K562 (cell line): ENCODE data around the gene SLC20A1. TPM values are rescaled to one million over a fixed set of nuclear protein-coding genes. Genes with fewer than 3 reads are reported as not detected.

Experiments used
- ARNT ChIP-seq, 2 experiments: fragments of 450-650 bp; IDR thresholded peaks; 2 replicates each; pipeline ENCODE4 v1.6.1; 2016; ENCODE audit warnings: mild to moderate bottlenecking in 1 of 2
- BDP1 ChIP-seq: IDR thresholded peaks from 3 replicates; pipeline ENCODE4 v1.6.1; 2011; ENCODE audit not compliant: insufficient read length, insufficient read depth
- CCAR2 ChIP-seq: fragments of 200-400 bp; formaldehyde crosslinking; IDR thresholded peaks from 2 replicates; pipeline ENCODE4 v1.6.1; 2017; ENCODE audit warnings: mild to moderate bottlenecking, low read depth, low read length
- HDAC2 ChIP-seq: fragments of 450-650 bp; IDR thresholded peaks from 2 replicates; pipeline ENCODE4 v1.6.1; 2016; ENCODE audit warnings: mild to moderate bottlenecking
- HDAC3 ChIP-seq: fragments of 450-650 bp; IDR thresholded peaks from 2 replicates; pipeline ENCODE4 v1.6.1; 2018; ENCODE audit warnings: borderline replicate concordance, mild to moderate bottlenecking, moderate library complexity; ENCODE audit not compliant: partially characterized antibody
- HDAC6 ChIP-seq: IDR thresholded peaks from 2 replicates; pipeline ENCODE4 v1.6.1; 2012; ENCODE audit warnings: low read depth, mild to moderate bottlenecking, control low read depth, inconsistent platforms, low read length, moderate library complexity
- KAT8 ChIP-seq: fragments of 450-650 bp; IDR thresholded peaks from 2 replicates; pipeline ENCODE4 v1.6.1; 2016; ENCODE audit warnings: low read depth, mild to moderate bottlenecking
- MEF2A ChIP-seq: IDR thresholded peaks from 2 replicates; pipeline ENCODE4 v1.6.1; 2011; ENCODE audit warnings: low read depth, mild to moderate bottlenecking, low read length, moderate library complexity; ENCODE audit not compliant: control insufficient read depth
- MEF2D ChIP-seq: conservative IDR thresholded peaks from 2 replicates; pipeline ENCODE4 v1.6.1; 2016; ENCODE audit warnings: low read depth, missing genetic modification characterization, missing compliant biosample characterization
- MYBL2 ChIP-seq, 2 experiments: fragments of 450-650 bp in 1 of 2; sonication (generic) in 1 of 2; formaldehyde crosslinking in 1 of 2; IDR thresholded peaks; 2 replicates each; pipeline versions ENCODE4 v1.6.1 to v1.8.1; 2017 to 2022; ENCODE audit warnings: borderline replicate concordance in 1 of 2, inconsistent platforms in 1 of 2, low read depth in 1 of 2, mild to moderate bottlenecking in 1 of 2, missing genetic modification reagents in 1 of 2, moderate library complexity in 1 of 2
- RBBP5 ChIP-seq: fragments of 200-600 bp; sonication (generic); IDR thresholded peaks from 2 replicates; pipeline ENCODE4 v1.6.1; 2012; ENCODE audit warnings: borderline replicate concordance, mild to moderate bottlenecking, low read length, control low read depth, inconsistent platforms; ENCODE audit not compliant: insufficient read depth, poor library complexity, severe bottlenecking
- SMC3 ChIP-seq: conservative IDR thresholded peaks from 2 replicates; pipeline ENCODE4 v1.6.1; 2011; ENCODE audit warnings: low read depth, low read length, improper control_type of control experiment; ENCODE audit not compliant: insufficient read depth
- SRF ChIP-seq, 2 experiments: fragments of 250-450, 450-650 bp in 1 of 2; sonication (Bioruptor Pico) in 1 of 2; sonication (generic) in 1 of 2; formaldehyde crosslinking; IDR thresholded peaks; 2 replicates each; pipeline versions ENCODE4 v1.5.0 to v1.5.1; 2020 to 2022; ENCODE audit warnings: mild to moderate bottlenecking in 1 of 2, missing genetic modification reagents in 1 of 2
- TSC22D4 ChIP-seq: fragments of 450-650 bp; IDR thresholded peaks from 2 replicates; pipeline ENCODE4 v1.6.1; 2016; ENCODE audit warnings: missing genetic modification characterization, missing biosample characterization, control low read depth
- ZNF12 ChIP-seq: sonication (generic); formaldehyde crosslinking; IDR thresholded peaks from 2 replicates; pipeline ENCODE4 v1.4.0; 2020; ENCODE audit warnings: mild to moderate bottlenecking, missing genetic modification reagents
- ZNF174 ChIP-seq: fragments of 250-450 bp; sonication (Bioruptor Pico); IDR thresholded peaks from 2 replicates; pipeline ENCODE4 v1.4.0; 2020; ENCODE audit warnings: mild to moderate bottlenecking
- ZNF79 ChIP-seq: fragments of 250-450 bp; sonication (Bioruptor Pico); IDR thresholded peaks from 2 replicates; pipeline ENCODE4 v1.4.0; 2020; ENCODE audit warnings: low read depth, mild to moderate bottlenecking, moderate library complexity
- polyA plus RNA-seq, 8 experiments: library from polyadenylated mRNA; depleted of rRNA in 4 of 8; stranded (reverse) in 5 of 8; unstranded in 3 of 8; fragments of >200 nt; fragmentation: Nextera tagmentation in 2 of 8; fragmentation: Illumina TruSeq in 1 of 8; extraction: Ambion mirVana in 2 of 8; extraction: Trizol in 1 of 8; gene quantifications; 2 replicates each; pipeline versions ENCODE4 v1.2.1 to v1.2.3, GENCODE V29; 2011 to 2014; ENCODE audit warnings: inconsistent platforms in 1 of 8, missing spikeins in 1 of 8
- total RNA-seq, 7 experiments: library from RNA; depleted of rRNA in 6 of 7; stranded (reverse); fragments of >200 nt in 6 of 7; fragmentation: Illumina TruSeq in 2 of 7; extraction: Trizol in 2 of 7; gene quantifications; 2 replicates each; pipeline versions ENCODE4 v1.2.1 to v1.2.3, GENCODE V29; 2011 to 2021; ENCODE audit warnings: low replicate concordance in 1 of 7
- TF ChIP-seq, protein P1 (sequence below), 2 experiments: IDR thresholded peaks in 1 of 2; conservative IDR thresholded peaks in 1 of 2; 2 replicates each; pipeline ENCODE4 v1.6.1; 2016; ENCODE audit warnings: low read depth in 2 of 2, mild to moderate bottlenecking in 1 of 2, missing compliant biosample characterization in 1 of 2, missing genetic modification characterization in 1 of 2, moderate library complexity in 1 of 2
- TF ChIP-seq, protein P2 (sequence below): fragments of 450-650 bp; formaldehyde crosslinking; IDR thresholded peaks from 2 replicates; pipeline ENCODE4 v1.4.0; 2022; ENCODE audit warnings: missing genetic modification characterization
- TF ChIP-seq, protein P3 (sequence below): fragments of 450-650 bp; IDR thresholded peaks from 2 replicates; pipeline ENCODE4 v1.6.1; 2016; ENCODE audit warnings: mild to moderate bottlenecking
- TF ChIP-seq, protein P4 (sequence below): sonication (generic); formaldehyde crosslinking; IDR thresholded peaks from 2 replicates; pipeline ENCODE4 v1.8.1; 2023; ENCODE audit warnings: mild to moderate bottlenecking, missing genetic modification reagents, moderate library complexity

The SLC20A1 gene
- total and polyA plus RNA-seq, 9 of the 15 experiments (the other 6 are each of a cell fraction or from before 2014, with no cell fraction given) = 53.8 to 150 (median 74.7) TPM

DNA sequence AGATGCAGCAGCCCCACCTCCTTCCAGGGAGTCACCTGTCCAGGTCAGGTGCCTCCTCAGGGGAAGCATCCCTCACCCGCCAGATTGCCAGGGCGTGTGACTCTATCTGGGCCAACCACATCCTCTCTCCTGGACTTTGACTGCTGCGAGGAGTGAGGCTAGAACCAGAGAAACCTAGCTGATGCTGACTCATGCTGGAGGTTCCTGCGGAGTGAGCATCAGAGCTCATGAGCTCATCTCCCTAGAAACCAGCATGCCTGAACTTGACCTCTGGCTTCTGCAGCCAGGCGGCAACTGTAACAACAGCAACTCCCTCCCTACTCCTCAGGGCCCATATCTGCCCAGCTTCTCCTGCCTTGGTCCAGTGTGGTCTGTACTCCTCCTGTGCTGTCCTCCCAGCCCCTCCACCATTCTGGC is 46.8 kb downstream of the SLC20A1 start (continued):
- TF ChIP-seq, protein P1, sequence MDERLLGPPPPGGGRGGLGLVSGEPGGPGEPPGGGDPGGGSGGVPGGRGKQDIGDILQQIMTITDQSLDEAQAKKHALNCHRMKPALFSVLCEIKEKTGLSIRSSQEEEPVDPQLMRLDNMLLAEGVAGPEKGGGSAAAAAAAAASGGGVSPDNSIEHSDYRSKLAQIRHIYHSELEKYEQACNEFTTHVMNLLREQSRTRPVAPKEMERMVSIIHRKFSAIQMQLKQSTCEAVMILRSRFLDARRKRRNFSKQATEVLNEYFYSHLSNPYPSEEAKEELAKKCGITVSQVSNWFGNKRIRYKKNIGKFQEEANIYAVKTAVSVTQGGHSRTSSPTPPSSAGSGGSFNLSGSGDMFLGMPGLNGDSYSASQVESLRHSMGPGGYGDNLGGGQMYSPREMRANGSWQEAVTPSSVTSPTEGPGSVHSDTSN (CRISPR knock-in tag; IDR thresholded peaks at IDR 0.05; ENCODE audit: low read depth) = no peak
- TF ChIP-seq, protein P1 (tag; conservative IDR thresholded peaks at IDR 0.05; ENCODE audit: low read depth) = no peak
- TF ChIP-seq BDP1 = no peak
- no peak for TF ChIP-seq KAT8
- TF ChIP-seq MEF2A = peak; percentile 13; the same call in 1 of the 2 replicates
- TF ChIP-seq, protein P2, sequence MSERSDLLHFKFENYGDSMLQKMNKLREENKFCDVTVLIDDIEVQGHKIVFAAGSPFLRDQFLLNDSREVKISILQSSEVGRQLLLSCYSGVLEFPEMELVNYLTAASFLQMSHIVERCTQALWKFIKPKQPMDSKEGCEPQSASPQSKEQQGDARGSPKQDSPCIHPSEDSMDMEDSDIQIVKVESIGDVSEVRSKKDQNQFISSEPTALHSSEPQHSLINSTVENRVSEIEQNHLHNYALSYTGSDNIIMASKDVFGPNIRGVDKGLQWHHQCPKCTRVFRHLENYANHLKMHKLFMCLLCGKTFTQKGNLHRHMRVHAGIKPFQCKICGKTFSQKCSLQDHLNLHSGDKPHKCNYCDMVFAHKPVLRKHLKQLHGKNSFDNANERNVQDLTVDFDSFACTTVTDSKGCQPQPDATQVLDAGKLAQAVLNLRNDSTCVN (CRISPR knock-in tag) = no peak
- TF ChIP-seq, protein P3, sequence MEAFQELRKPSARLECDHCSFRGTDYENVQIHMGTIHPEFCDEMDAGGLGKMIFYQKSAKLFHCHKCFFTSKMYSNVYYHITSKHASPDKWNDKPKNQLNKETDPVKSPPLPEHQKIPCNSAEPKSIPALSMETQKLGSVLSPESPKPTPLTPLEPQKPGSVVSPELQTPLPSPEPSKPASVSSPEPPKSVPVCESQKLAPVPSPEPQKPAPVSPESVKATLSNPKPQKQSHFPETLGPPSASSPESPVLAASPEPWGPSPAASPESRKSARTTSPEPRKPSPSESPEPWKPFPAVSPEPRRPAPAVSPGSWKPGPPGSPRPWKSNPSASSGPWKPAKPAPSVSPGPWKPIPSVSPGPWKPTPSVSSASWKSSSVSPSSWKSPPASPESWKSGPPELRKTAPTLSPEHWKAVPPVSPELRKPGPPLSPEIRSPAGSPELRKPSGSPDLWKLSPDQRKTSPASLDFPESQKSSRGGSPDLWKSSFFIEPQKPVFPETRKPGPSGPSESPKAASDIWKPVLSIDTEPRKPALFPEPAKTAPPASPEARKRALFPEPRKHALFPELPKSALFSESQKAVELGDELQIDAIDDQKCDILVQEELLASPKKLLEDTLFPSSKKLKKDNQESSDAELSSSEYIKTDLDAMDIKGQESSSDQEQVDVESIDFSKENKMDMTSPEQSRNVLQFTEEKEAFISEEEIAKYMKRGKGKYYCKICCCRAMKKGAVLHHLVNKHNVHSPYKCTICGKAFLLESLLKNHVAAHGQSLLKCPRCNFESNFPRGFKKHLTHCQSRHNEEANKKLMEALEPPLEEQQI = no peak
- no peak for TF ChIP-seq HDAC3
- TF ChIP-seq HDAC2 = peak; percentile 86
- TF ChIP-seq SRF (CRISPR knock-in tag; IDR thresholded peaks at IDR 0.05) = no peak
- TF ChIP-seq ZNF79 (CRISPR knock-in tag) = no peak
- no peak for TF ChIP-seq CCAR2
- TF ChIP-seq, protein P4, sequence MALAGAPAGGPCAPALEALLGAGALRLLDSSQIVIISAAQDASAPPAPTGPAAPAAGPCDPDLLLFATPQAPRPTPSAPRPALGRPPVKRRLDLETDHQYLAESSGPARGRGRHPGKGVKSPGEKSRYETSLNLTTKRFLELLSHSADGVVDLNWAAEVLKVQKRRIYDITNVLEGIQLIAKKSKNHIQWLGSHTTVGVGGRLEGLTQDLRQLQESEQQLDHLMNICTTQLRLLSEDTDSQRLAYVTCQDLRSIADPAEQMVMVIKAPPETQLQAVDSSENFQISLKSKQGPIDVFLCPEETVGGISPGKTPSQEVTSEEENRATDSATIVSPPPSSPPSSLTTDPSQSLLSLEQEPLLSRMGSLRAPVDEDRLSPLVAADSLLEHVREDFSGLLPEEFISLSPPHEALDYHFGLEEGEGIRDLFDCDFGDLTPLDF = no peak
- TF ChIP-seq ZNF12 (CRISPR knock-in tag) = 0 out of 2 replicates have a peak, but pooled peaks have one; percentile 79
- TF ChIP-seq TSC22D4 (tag) = no peak
- TF ChIP-seq SMC3 = no peak
- no peak for TF ChIP-seq ARNT (IDR thresholded peaks at IDR 0.05)
- TF ChIP-seq RBBP5 = no peak
- TF ChIP-seq HDAC6 = no peak
- TF ChIP-seq ZNF174 = no peak
- TF ChIP-seq MYBL2 (IDR thresholded peaks at IDR 0.05; ENCODE audit: low read depth) = no peak
- no peak for TF ChIP-seq MYBL2 (CRISPR knock-in tag; IDR thresholded peaks at IDR 0.05; ENCODE audit: borderline replicate concordance)
- no peak for TF ChIP-seq MEF2D (tag)
